PC-3 (cell line): Measurements from ENCODE around the gene HTR5A. TPM values are rescaled to one million over a fixed set of nuclear protein-coding genes. Genes with fewer than 3 reads are reported as not detected.

ENCODE experiments used
- ATAC-seq: fragments of 200-7000 bp; cut with Tn5 transposase; 2 replicates; pipeline ENCODE4 v1.9.1; 2020; ENCODE audit warnings: mild to moderate bottlenecking, moderate library complexity
- BruUV-seq: library from RNA; stranded (reverse); fragments of 400-500 nt; replicated peaks from 2 replicates; lab custom pipeline; 2021; lab: Mats Ljungman, UMichigan
- CTCF ChIA-PET: fragments of 300-600 bp; sonication (Branson Sonifier 250); formaldehyde crosslinking; loops from one replicate; lab custom pipeline; 2022; ENCODE audit warnings: antibody characterized with exemption; lab: Charles Lee
- POLR2A ChIA-PET: fragments of 300-600 bp; sonication (Branson Sonifier 250); formaldehyde crosslinking; loops from one replicate; lab custom pipeline; 2022; ENCODE audit warnings: antibody characterized with exemption; ENCODE audit not compliant: unreplicated experiment; lab: Charles Lee
- DNase-seq: peaks from one replicate; pipeline ENCODE4 v3.0.0-alpha.2; 2015
- H2AFZ ChIP-seq: fragments of 300-600 bp; sonication (generic); 2 replicates; pipeline ENCODE4 v1.6.0; 2016; ENCODE audit warnings: antibody characterized with exemption, low read length
- H3F3A ChIP-seq: fragments of 300-600 bp; sonication (generic); one replicate; pipeline ENCODE4 v1.6.0; 2017; ENCODE audit warnings: antibody characterized with exemption, low read length, control low read depth, mild to moderate bottlenecking; ENCODE audit not compliant: unreplicated experiment
- H3K27ac ChIP-seq: fragments of 300-600 bp; sonication (generic); 2 replicates; pipeline ENCODE4 v1.5.1; 2016; ENCODE audit warnings: mild to moderate bottlenecking, low read length
- H3K27me3 ChIP-seq: fragments of 300-600 bp; sonication (generic); 2 replicates; pipeline ENCODE4 v1.6.1; 2016; ENCODE audit warnings: low read length, mixed read lengths
- H3K36me3 ChIP-seq: fragments of 300-600 bp; sonication (generic); 2 replicates; pipeline ENCODE4 v1.6.1; 2016; ENCODE audit warnings: low read depth, mixed run types, low read length, mixed read lengths
- H3K4me1 ChIP-seq: fragments of 300-600 bp; sonication (generic); 2 replicates; pipeline ENCODE4 v1.5.1; 2016; ENCODE audit warnings: low read length; ENCODE audit not compliant: insufficient read depth
- H3K4me2 ChIP-seq: fragments of 300-600 bp; sonication (generic); 2 replicates; pipeline ENCODE4 v1.6.0; 2016; ENCODE audit warnings: low read length
- H3K4me3 ChIP-seq: fragments of 300-600 bp; sonication (generic); 2 replicates; pipeline ENCODE4 v1.5.1; 2016; ENCODE audit warnings: mild to moderate bottlenecking, low read length, mixed read lengths
- H3K79me2 ChIP-seq: fragments of 300-600 bp; sonication (generic); 2 replicates; pipeline ENCODE4 v1.6.1; 2017; ENCODE audit warnings: low read length, mixed read lengths
- H3K9ac ChIP-seq: fragments of 300-600 bp; sonication (generic); 2 replicates; pipeline ENCODE4 v1.6.0; 2016; ENCODE audit warnings: mild to moderate bottlenecking, low read length
- H3K9me2 ChIP-seq: fragments of 300-600 bp; sonication (generic); replicated peaks from 2 replicates; pipeline ENCODE4 v1.6.1; 2016; ENCODE audit warnings: mixed run types, low read length, mixed read lengths
- H3K9me3 ChIP-seq: fragments of 300-600 bp; sonication (generic); 2 replicates; pipeline ENCODE4 v1.6.1; 2016; ENCODE audit warnings: low read length, mixed read lengths
- H4K20me1 ChIP-seq: fragments of 300-600 bp; sonication (generic); 2 replicates; pipeline ENCODE4 v1.6.1; 2016; ENCODE audit warnings: low read length, mixed read lengths
- EZH2 ChIP-seq: fragments of 300-600 bp; sonication (generic); IDR thresholded peaks from one replicate; pipeline ENCODE4 v1.6.1; 2017; ENCODE audit warnings: antibody characterized with exemption, mild to moderate bottlenecking, low read length; ENCODE audit not compliant: unreplicated experiment
- EZH2phosphoT487 ChIP-seq: fragments of 300-600 bp; sonication (generic); IDR thresholded peaks from 2 replicates; pipeline ENCODE4 v1.6.1; 2018; ENCODE audit warnings: mild to moderate bottlenecking, antibody characterized with exemption, low read length, borderline replicate concordance
- intact Hi-C: fragments of 100-400 bp; cut with micrococcal nuclease; formaldehyde crosslinking; loops from 2 replicates; pipeline ENCODE4 v1.9.0; 2023
- total RNA-seq: library from RNA; depleted of rRNA; stranded (reverse); fragments of >200 nt; gene quantifications from 2 replicates; pipeline ENCODE4 v1.2.3, GENCODE V29; 2014
- TF ChIP-seq, protein P1 (sequence below): fragments of 300-600 bp; sonication (generic); conservative IDR thresholded peaks from 2 replicates; pipeline ENCODE4 v1.5.1; 2017; ENCODE audit warnings: antibody characterized with exemption, low read depth, mild to moderate bottlenecking, low read length

The HTR5A gene
- total RNA-seq, 1 experiment from 2014 or later = not detected

GRCh38 chr7:155107126-155107525 lies 37.0 kb downstream of the HTR5A start:
- peaks cover 60% of the 10 kb centered on the region for H3K27me3 ChIP-seq
- H3K79me2 ChIP-seq = no peaks in the 10 kb centered on the region
- no peak overlapping the region for H2AFZ ChIP-seq
- no peaks in the 10 kb centered on the region for H3K9me3 ChIP-seq
- ChIA-PET POLR2A (no interaction called here), CTCF (no interaction called here)
- H3K9me2 ChIP-seq = no peaks in the 10 kb centered on the region
- no peak overlapping the region for H3K4me3 ChIP-seq
- BruUV-seq = no TSS peak
- no peak for DNase-seq
- H3K9ac ChIP-seq = no peak overlapping the region
- H3F3A ChIP-seq = no peaks in the 10 kb centered on the region
- intact Hi-C loops = no loop called here
- no peak overlapping the region for H3K27ac ChIP-seq
- TF ChIP-seq, protein P1, sequence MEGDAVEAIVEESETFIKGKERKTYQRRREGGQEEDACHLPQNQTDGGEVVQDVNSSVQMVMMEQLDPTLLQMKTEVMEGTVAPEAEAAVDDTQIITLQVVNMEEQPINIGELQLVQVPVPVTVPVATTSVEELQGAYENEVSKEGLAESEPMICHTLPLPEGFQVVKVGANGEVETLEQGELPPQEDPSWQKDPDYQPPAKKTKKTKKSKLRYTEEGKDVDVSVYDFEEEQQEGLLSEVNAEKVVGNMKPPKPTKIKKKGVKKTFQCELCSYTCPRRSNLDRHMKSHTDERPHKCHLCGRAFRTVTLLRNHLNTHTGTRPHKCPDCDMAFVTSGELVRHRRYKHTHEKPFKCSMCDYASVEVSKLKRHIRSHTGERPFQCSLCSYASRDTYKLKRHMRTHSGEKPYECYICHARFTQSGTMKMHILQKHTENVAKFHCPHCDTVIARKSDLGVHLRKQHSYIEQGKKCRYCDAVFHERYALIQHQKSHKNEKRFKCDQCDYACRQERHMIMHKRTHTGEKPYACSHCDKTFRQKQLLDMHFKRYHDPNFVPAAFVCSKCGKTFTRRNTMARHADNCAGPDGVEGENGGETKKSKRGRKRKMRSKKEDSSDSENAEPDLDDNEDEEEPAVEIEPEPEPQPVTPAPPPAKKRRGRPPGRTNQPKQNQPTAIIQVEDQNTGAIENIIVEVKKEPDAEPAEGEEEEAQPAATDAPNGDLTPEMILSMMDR = no peak
- TF ChIP-seq EZH2 = no peak
- H3K36me3 ChIP-seq = no peaks in the 10 kb centered on the region
- no peak overlapping the region for H3K4me2 ChIP-seq
- no peaks in the 10 kb centered on the region for H3K4me1 ChIP-seq
- H4K20me1 ChIP-seq = no peaks in the 10 kb centered on the region
- no peak for ATAC-seq

DNA sequence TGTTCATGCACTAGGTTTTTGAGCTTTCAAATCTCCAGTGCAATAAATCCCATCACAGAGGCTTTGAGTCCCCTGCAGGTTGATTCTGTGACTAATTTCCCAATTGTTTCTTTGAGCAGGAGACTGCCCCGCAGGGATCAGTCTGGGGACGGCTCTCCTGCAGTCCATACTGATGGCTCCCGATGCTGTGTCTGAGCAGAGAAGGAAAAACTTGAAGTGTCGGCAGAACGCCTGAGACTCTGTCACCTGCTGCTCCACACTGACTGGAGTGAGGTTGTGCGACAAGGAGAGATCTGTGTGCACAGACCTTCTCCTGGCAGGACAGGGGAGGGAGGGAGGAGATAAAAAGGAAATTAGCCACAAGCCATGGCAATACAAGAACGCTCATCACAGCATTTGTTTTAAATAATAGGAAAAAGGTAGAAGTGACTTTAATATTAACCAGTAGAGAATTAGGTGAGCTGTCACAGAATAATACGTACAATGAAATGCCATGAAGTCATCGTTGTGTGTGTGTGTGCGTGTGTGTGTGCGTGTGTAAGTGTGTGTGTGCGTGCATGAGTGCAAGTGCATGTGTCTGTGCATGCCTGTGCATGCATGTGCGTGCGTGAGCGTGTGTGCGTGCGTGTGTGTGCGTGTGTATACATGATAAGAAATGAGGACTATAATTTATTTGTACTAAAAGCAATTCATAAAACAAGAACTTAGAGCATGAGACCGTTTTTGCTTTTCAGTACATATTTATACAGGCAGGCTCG lies 38.2 kb downstream of the HTR5A start:
- Histone ChIP-seq H3F3A (no peaks in the 10 kb centered on the region), H3K4me3 (no peak overlapping the region), H3K27ac (no peak overlapping the region), H3K4me2 (no peak overlapping the region), H2AFZ (no peak overlapping the region), H3K36me3 (no peaks in the 10 kb centered on the region), H3K4me1 (no peaks in the 10 kb centered on the region), H3K9me3 (no peaks in the 10 kb centered on the region), H3K27me3 (peaks cover 72% of the 10 kb centered on the region), H3K9ac (no peak overlapping the region), H3K9me2 (no peaks in the 10 kb centered on the region), H4K20me1 (no peaks in the 10 kb centered on the region), H3K79me2 (no peaks in the 10 kb centered on the region)
- POLR2A ChIA-PET = no interaction called here
- ATAC-seq (peak; percentile 35), DNase-seq (no peak)
- intact Hi-C loops = no loop called here
- CTCF ChIA-PET = no interaction called here
- TF ChIP-seq, protein P1 = no peak
- TF ChIP-seq EZH2 = no peak
- no peak for TF ChIP-seq EZH2phosphoT487
- BruUV-seq = no TSS peak

DNA sequence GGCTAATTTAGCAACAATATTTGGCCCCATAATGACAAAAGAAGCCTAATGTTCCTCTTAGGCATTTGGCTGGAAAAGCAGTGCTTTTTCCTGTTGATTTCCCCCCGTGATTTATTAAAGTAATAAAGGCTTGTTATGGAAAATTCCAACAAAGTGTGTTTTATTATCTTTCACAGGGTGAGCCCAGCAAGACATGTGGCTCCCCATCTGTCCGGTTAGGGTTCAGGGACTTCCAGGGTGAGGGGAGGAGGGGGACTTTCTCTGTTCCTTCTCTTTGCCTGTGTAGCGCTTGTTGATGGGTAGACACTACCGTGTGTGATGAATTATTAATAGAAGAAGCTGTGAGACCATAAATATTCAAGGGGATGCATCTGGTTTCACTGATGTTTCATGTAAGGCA lies 39.0 kb downstream of the HTR5A start:
- intact Hi-C loops = no loop called here
- Histone ChIP-seq H3K79me2 (no peaks in the 10 kb centered on the region), H4K20me1 (no peaks in the 10 kb centered on the region), H3F3A (no peaks in the 10 kb centered on the region), H3K36me3 (no peaks in the 10 kb centered on the region), H2AFZ (no peak overlapping the region), H3K9ac (no peak overlapping the region), H3K27me3 (peaks cover 77% of the 10 kb centered on the region), H3K4me2 (no peak overlapping the region), H3K9me3 (no peaks in the 10 kb centered on the region), H3K27ac (no peak overlapping the region), H3K4me1 (no peaks in the 10 kb centered on the region), H3K9me2 (no peaks in the 10 kb centered on the region), H3K4me3 (no peak overlapping the region)
- TF ChIP-seq EZH2phosphoT487 = no peak
- TF ChIP-seq EZH2 = no peak
- TF ChIP-seq, protein P1 = no peak
- DNase-seq (no peak), ATAC-seq (no peak)
- no TSS peak for BruUV-seq
- ChIA-PET POLR2A (no interaction called here), CTCF (no interaction called here)
